ENCODE results near the gene CACNB2.
"Not testable (repeated sequence)": the region's sequence is repeated elsewhere in the genome, so short reads cannot be mapped to it uniquely, and the experiment has no call there.

CACNB2 gene

DNA sequence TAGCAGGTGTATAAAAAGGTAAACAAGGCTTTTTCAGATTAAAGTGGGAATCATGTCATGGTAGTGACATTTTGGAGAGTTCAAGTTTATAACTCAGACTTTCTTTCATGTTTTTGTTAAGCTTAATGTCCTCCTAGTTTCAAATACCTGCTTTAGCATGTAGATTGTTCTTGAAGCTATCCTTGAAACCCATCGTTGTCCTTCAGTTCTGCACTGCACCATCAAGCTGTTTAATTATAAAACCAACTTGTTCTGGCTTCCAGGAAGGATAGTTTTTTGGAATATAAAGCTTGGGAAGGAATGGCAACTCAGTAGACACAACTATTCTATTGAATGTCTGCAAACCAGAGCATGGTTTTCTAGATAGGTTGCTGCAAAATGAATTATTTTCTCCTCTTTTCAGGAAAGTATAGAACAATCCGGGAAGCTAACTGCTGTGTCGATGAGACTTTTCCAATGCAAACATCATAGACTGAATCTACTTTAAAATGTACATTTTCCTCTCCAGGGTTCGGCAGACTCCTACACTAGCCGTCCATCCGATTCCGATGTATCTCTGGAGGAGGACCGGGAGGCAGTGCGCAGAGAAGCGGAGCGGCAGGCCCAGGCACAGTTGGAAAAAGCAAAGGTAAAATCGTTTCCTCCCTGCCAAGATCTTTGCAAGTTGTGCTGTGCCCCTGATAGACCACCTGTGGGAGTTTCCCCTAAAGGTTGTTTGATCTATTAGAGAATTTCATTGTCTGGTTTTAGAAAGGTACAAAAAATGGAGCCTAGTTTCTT lies 261.4 kb downstream of the CACNB2 start:
- DNase-seq (ENCODE audit: low spot score) = no peak

DNA sequence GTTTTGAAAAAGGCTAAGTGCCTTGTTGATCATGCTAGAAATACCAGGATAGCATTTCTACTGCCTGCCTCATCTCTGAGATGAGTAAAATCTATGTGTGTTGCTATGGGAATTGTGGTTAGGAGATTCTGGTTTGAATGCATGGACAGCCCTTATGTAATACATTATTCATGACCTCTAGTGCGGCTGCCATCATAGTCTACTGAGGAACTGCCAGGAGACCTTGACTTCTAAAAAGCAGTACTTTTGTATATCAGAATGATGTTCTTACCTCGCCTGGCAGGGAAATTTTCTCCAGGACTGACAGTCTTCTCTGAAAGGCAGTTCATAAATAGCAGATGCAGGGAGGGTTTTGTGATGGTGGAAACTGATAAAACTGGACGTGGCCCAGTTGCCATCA lies 262.6 kb downstream of the CACNB2 start:
- DNase-seq (ENCODE audit: low spot score) = no peak

DNA sequence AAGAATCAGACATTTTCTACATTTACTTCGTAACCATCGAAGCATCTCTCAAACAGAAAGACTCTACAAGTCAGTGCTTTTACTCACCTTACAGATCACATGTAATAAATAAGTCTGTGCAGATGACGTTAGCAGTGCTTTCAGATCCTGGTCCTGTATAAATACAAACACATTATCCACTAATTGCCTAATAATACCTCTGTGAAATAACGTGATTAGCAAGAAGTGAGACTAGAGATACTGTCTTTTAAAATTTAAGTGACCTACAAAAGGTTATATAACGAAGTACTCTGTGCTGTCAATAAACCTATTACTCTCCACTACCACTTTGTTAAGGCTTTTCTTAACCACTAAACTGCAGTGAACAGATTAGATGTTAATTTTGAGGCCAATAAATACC lies 264.3 kb downstream of the CACNB2 start:
- DNase-seq (ENCODE audit: low spot score) = no peak

DNA sequence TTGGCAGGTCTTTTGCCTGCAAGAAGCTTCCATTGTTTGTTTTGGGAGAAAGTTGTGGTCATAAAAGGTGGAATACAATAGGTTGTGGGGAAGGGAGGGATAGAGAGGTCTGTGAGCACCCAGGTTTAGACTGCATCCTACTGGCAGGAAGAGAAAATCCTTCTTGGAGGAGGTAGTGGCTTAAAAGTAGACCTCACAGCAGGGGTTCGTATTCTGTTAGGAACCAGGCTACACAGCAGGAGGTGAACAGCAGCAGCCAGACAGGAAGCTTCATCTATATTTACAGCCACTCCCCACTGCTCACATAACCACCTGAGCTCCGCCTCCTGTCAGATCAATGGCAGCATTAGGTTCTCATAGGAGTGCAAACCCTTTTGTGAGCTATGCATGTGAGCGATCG lies 265.9 kb downstream of the CACNB2 start:
- no peak for DNase-seq (ENCODE audit: low spot score)

DNA sequence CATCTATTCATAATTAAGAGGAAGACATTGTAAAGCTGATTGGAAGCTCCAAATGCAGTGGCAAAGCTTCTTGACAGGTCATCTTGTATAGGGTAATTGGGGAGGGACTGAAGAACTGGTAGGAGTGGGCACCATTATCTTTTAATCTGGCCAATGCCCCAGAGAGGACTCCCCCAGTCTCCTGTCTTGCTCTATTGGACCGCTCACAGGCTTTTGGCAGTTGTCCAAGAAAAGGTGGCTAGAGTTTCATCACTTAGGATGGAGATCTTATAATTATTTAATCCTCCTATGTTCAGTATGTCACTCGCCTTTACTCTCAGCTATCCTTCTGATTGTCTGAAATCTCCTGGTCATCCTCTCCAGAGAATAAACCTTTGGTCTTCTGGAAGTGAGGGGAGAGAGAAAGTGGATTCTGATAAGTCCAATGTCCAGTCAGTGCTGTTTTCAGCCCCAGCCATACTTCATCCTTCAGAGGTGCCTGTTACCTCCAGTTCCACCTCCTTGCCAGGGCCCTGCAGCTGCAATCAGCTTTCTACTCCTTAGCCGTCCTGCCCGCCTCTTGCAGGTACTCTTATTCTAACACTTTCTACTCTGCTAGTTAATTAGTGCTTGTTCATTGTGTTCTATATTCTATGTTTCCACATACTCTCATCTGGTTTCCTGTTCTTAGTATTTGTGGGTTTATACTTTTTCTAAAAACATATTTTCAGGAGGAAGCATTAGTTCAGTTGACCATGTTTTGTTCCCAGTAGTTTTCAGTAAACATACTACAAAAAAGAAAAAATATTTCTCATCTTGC lies 269.6 kb downstream of the CACNB2 start:
- DNase-seq (ENCODE audit: low spot score) = no peak

DNA sequence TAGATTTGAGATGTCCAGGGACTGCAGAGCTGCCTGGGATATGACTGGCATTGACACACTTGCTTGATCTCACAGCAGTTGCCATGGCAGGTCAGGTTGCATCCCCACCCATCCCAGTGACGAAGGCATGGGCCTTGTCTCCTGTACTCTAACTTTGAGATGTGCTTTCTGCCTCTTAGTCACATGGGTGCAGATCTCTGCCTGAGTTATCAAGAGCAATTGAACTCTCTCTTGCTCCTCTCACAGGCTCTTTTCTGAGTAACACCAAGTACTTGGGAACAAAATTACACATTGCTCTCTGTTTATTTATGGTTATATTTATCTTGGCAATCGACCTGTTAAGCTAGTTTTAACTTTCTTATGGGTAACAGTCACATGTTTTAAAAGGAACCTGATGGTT lies 273.8 kb downstream of the CACNB2 start:
- no peak for DNase-seq (ENCODE audit: low spot score)

DNA sequence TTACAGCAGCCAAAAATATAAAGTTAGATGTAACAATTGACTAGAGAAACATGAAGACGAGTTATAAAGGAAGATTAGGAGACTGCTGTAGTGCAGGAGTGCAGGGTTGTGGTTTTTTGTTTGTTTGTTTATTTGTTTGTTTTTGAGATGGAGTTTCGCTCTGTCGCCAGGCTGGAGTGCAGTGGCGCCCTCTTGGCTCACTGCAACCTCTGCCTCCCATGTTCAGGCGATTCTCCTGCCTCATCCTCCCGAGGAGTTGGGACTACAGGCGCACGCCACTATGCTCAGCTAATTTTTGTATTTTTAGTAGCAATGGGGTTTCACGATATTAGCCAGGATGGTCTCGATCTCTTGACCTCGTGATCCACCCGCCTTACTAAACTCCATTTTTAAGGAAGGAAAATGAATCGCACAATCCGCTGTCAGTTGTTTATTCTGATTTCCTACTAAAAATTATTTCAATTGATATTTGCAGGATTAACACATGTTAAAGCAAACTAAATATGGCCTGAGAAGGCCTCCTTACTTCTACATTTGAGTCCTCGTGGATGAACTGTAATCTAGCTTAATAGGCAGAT lies 277.8 kb downstream of the CACNB2 start:
- no peak for DNase-seq (ENCODE audit: low spot score)

DNA sequence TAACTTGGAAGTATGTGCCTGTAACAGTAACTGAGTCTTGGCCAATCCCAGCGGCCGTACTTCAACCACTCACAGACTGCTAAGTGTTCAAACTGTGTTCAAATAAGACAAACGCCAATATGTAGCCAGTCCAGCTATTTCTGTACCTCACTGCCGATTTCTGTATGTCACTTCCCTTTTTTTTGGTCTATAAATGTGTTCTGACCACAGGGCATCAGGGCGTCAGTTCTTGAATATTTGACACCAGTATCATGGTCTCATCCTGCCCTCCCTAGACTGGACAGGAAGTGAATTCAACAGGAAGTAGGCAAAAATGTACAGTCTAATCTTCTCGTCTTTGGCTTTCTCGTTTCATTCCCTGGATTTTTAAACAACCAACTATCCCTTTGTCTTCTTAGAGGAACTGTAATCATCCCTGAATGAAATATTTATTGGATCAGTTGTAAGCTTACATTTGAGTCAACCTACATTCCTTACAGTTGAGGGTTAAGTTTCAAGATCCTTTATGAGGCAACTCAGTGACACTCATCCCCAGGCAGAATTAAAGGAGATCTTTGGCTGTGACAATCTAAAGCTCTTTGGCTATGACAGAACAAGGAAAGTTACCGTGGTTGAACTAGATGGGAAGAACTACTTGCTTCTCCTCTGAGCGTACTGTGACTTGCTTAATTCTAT lies 278.5 kb downstream of the CACNB2 start:
- no peak for DNase-seq (ENCODE audit: low spot score)

DNA sequence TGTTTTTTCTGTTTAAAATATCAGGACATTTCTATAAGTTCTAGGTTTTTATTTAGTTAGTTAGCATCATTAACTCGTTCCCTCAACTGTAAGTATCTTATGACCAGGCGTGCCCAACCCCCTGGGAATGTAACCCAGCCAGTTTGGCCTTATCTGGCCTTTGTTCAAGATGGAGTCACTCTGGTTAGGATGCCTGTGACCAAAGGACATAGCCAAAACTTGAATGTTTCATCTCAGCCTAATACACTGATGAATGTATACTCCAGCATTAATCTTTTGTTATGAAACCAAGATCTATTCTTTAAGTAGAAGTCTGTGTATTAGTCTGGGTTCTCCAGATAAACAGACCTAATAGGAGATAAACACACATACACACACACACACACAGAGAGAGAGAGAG lies 279.7 kb downstream of the CACNB2 start:
- DNase-seq (ENCODE audit: low spot score) = no peak

DNA sequence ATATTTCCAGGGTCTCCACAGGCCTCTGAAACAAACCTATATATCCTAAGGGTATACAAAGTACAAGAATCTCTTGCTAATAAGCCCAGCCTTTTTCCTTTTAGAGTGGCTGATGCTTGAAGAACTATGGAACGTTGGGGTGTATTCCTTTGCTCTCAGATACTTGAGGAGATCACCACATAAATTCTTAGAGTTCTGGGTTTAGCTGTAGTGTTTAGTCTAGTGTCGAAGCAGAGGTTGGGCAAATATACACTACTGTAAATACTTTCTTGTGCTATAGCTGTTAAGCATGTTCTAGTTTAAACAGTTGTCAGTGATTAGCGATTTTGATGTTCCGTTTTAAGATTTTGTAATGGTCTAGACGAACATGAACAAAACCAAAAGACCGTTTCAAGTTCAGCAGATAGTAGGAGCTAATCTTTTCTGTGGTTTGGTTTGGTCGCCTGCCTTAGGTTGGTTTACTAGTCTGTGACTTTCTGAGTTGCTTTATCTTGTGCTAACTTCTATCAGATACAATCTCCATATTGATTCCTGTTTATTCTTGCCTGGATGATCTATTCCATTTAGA lies 281.6 kb downstream of the CACNB2 start:
- no peak for DNase-seq (ENCODE audit: low spot score)

DNA sequence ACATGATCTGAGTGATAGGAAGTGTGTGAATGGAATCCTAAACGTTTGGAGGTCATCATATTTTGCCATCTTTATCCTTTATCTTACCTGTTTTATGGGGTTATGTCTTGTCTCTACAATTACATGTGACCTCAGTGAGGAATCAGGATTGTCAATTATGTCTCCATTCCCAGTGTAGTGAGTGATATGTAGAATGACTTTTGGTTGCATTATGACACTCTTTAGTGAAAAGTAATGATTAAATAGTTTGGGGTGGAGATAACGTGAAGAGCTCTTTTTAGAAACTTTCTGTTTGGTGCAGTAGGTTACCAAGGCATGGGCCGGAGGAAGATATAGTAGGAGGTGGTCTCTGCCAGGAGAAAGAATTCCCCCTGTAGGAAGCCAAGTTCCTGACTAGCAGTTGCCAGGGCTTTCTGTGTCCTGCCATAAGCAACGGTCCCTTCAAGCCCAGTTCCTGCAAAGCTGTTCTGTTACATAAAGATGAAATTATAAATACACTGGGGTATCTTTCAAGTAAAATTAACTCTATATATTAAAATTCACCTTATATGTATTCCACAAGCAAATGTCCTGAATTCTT lies 282.9 kb downstream of the CACNB2 start:
- DNase-seq (ENCODE audit: low spot score) = no peak

DNA sequence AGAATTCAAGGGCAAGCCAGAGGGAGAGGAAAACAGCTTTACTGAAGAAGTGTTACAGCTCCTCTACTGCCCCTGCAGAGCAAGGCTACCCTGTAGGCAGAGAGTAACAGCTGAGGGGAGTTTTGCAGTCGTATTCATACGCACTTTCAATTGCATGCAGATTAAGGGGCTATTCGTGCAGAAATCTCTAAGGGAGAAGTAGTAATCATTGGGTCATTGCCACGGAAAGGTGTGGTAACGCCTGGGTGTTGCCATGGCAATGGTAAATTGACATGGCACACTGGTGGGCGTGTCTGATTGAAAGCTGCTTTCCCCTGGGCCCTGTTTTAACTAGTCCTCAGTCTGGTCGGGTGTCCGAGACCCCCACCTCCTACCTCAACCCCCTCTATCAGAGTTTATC lies 284.0 kb downstream of the CACNB2 start:
- DNase-seq (ENCODE audit: low spot score) = no peak

DNA sequence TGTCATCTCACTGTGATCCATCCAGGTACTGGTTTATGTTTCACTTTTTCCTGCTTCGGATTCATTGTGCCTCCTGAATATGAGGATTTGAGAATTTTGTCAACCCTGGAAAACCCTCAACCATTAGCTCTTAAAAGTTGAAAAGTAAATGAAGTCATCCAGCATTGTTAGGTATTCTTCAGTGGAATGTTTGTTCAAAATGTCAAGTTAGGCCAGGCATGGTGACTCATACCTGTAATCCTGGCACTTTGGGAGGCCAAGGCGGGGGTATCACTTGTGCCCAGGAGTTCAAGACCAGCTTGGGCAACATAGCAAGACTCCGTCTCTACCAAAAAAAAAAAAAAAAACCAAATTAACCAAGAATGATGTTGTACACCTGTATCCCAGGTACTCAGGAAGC lies 289.1 kb downstream of the CACNB2 start:
- no peak for DNase-seq (ENCODE audit: low spot score)

DNA sequence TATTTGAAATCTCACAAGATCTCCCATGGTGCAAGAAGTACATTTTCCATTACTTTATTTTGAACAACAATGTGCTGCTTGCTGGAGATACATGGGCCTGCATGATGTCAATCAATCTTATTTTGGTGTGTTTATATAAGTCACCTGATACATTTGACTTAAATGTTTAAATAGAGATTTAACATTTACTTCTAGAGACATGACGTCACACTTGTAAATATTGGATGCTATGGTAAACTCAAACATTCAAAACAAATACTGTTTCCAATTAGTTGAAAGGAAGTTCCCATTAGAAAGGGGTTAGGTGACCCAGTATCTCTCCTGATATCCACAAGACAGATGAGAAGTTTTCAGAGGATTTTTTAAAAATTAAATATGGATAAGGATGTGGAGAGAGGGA lies 296.7 kb downstream of the CACNB2 start:
- no peak for DNase-seq (ENCODE audit: low spot score)

DNA sequence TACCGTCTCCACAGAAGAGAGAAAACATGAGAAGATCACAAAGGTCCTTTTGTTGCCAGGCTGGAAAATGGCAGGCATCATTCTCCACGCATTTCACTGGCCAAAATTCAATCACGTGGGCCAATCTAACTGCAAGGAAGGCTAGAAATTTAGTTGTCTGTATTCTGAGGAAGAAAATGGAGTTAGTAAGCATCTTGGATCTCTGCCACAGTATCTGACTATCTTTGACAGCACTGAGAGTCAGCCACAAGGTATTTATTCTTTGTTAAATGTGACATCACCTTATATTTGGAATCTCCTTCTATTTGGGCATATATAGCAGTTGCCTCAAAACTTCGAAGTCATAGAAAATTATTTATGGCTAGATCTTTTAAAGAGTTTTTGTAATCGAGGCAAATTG lies 297.3 kb downstream of the CACNB2 start:
- DNase-seq (ENCODE audit: low spot score) = no peak

DNA sequence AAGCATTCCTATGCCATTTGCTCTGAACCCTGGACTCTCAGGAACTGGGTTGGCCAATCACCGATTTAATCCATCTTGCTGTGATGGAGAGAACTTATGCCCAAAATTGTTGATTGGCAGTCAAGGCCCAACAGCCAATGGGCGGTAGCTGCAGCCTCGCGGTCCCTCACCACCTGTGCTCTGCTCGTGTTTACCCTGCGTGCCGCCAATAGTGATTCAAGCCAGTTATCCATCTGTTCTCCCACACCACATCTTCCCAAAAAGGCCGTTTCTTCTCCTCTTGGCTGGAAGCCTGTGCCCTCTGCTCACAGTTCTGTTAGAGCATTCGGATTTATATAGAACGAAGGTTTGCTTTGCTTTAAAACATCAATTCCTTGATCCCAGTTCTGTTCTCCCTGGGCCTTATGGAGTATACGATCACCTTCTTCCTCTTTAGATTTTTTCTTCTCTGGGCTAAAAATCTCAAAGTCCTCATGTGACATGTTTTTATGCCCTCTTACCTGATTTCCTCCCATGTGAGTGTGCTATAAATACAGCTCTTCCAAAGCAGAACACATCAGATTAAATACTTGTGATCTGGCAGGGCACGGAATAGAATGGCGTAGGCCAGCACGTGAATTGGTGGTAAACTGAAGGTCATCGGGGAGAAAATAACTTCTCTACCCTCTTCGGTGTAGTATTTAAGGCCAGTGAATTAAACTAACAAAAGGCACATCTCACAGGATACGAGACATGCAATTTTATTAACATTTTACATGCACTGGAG lies 298.3 kb downstream of the CACNB2 start:
- DNase-seq (ENCODE audit: low spot score) = no peak

DNA sequence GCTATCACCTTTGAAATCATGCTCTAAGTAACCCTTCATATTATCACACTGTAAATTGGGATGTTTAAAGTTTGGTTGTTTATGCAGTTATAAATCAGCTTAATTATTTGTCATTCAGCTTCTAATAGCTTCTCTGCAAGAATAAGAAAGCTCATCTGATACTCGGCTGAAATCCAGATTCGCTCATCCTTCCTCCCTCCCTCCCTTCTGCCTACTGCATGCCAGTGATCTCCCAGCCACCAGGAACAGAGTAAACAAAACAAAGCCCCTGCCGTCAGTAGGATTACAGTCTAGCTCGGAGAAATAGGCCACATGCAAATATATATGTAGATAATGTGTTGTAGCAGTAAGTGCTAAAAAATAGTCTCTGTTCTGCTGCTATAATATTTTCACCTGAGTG lies 299.4 kb downstream of the CACNB2 start:
- DNase-seq (ENCODE audit: low spot score) = no peak

DNA sequence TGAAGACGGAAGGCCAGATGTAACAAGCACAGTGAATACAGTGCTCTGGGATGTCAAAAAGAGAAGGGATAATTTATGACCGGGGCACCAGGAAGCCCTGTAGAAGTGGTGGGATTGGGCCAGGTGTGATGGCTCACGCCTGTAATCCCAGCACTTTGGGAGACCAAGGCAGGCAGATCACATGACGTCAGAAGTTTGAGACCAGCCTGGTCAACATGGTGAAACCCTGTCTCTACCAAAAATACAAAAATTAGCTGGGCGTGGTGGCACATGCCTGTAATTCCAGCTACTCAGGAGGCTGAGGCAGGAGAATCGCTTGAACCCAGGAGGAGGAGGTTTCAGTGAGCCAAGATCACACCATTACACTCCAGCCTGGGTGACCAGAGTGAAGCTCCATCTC lies 305.4 kb downstream of the CACNB2 start:
- DNase-seq (ENCODE audit: low spot score) = not testable (repeated sequence)

DNA sequence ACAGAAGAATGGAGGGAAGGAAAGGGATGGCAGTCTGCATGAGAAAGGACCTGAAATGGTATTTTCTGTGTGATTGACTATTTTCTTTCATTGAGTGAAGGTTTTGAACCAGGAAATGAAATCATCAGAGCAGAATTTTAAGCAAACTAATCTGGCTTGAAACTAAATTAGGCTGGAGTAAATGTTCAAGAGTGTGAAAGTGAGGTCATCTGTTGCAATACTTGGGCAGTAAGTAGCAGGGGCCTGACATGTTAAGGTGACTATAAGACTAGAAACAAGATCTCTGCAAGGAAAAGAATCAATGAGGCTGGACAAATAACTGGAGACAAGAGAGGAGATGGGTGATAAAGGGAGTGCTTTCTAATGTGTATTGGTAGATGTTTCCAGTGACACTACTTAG lies 306.0 kb downstream of the CACNB2 start:
- no peak for DNase-seq (ENCODE audit: low spot score)

DNA sequence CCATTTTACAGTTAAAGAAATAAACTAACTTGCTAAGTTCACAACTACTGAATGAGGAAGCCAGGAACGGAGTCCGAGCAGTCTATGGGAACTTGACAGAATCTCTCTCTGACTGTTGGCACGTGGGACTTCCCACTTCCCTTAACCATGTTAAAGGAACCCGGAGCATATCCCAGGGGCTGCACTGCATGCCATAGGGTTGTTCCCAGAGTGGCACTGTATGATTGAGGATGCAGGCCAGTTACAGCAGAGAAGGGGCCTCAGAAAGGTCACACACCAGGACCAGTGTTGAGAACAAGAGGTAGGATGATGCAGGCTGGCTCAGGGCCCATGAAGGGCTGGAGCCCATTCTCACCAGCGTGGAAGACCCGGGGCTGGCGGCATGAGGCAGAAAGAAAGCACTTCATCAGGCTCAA lies 309.4 kb downstream of the CACNB2 start:
- DNase-seq (ENCODE audit: low spot score) = no peak

DNA sequence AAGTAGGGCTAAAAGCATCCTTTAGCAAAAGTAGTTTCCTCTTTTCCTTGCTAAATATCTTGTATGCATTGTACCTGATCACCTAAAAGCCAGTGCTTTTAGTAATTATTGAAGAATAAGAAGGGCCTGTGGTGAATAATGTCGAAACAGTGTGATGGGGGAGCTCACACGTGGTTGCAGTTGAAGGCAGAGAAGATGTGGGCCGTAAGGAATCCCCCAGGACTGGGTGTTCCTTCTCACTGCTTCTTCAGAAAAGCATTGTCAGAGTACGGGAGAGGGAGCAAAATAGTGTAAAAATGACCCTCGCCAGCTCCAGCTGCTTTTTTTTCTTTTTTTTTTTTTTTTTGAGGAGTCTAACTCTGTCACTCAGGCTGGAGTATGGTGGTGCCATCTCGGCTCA lies 310.1 kb downstream of the CACNB2 start:
- DNase-seq (ENCODE audit: low spot score) = no peak
